ENCODE results near the gene SYCP1.
"Not testable (repeated sequence)": the region's sequence is repeated elsewhere in the genome, so short reads cannot be mapped to it uniquely, and the experiment has no call there.

SYCP1 gene

GRCh38 chr1:114844270-114844669 lies 10.4 kb upstream of the SYCP1 start:
- FAIRE-seq (no peak), DNase-seq (ENCODE audit: insufficient read length, low spot score) (no peak)
- TF ChIP-seq POLR2AphosphoS5 (IDR thresholded peaks at IDR 0.05; ENCODE audit: low read depth, low read length) = no peak
- TF ChIP-seq POLR2A (IDR thresholded peaks at IDR 0.05; ENCODE audit: low read depth, low read length) = no peak
- TF ChIP-seq TAF1 (IDR thresholded peaks at IDR 0.05; ENCODE audit: low read depth, low read length) = no peak
- TF ChIP-seq PAX5 (IDR thresholded peaks at IDR 0.05; ENCODE audit: insufficient read depth, low read length, severe bottlenecking) = no peak
- TF ChIP-seq POU2F2 (IDR thresholded peaks at IDR 0.05; ENCODE audit: low read depth, low read length) = no peak
- no peak for TF ChIP-seq SPI1 (IDR thresholded peaks at IDR 0.05; ENCODE audit: low read depth, low read length)

- DNase-seq (ENCODE audit: insufficient read length, low spot score) = no peak
- TF ChIP-seq PAX5 (IDR thresholded peaks at IDR 0.05; ENCODE audit: insufficient read depth, low read length, severe bottlenecking) = no peak
- no peak for TF ChIP-seq TAF1 (IDR thresholded peaks at IDR 0.05; ENCODE audit: low read depth, low read length)
- no peak for TF ChIP-seq POU2F2 (IDR thresholded peaks at IDR 0.05; ENCODE audit: low read depth, low read length)
- no peak for TF ChIP-seq POLR2A (IDR thresholded peaks at IDR 0.05; ENCODE audit: low read depth, low read length)
- no peak for FAIRE-seq
These were observed 1.1 kb upstream of the SYCP1 start for GRCh38 chr1:114853584-114853983.

GRCh38 chr1:114861384-114861783 lies 6.7 kb downstream of the SYCP1 start:
- TF ChIP-seq POLR2AphosphoS5 (IDR thresholded peaks at IDR 0.05; ENCODE audit: low read depth, low read length) (no peak), POLR2A (IDR thresholded peaks at IDR 0.05; ENCODE audit: low read depth, low read length) (no peak), PAX5 (IDR thresholded peaks at IDR 0.05; ENCODE audit: insufficient read depth, low read length, severe bottlenecking) (no peak), TAF1 (IDR thresholded peaks at IDR 0.05; ENCODE audit: low read depth, low read length) (no peak), SPI1 (IDR thresholded peaks at IDR 0.05; ENCODE audit: low read depth, low read length) (no peak), POU2F2 (IDR thresholded peaks at IDR 0.05; ENCODE audit: low read depth, low read length) (no peak)
- DNase-seq (ENCODE audit: insufficient read length, low spot score) = no peak

GRCh38 chr1:114892194-114892918 lies 37.7 kb downstream of the SYCP1 start:
- TF ChIP-seq POLR2A (IDR thresholded peaks at IDR 0.05; ENCODE audit: low read depth, low read length) = no peak
- no peak for FAIRE-seq

More at GRCh38 chr1:114861384-114861783, 6.7 kb downstream of the SYCP1 start:
- FAIRE-seq = no peak

GRCh38 chr1:114896795-114897194 lies 42.1 kb downstream of the SYCP1 start:
- no peak for TF ChIP-seq PAX5 (IDR thresholded peaks at IDR 0.05; ENCODE audit: insufficient read depth, low read length, severe bottlenecking)
- no peak for FAIRE-seq
- DNase-seq (ENCODE audit: insufficient read length, low spot score) = no peak

More at GRCh38 chr1:114892194-114892918, 37.7 kb downstream of the SYCP1 start:
- no peak for DNase-seq (ENCODE audit: insufficient read length, low spot score)

GRCh38 chr1:114901814-114902213 lies 47.2 kb downstream of the SYCP1 start:
- FAIRE-seq (no peak), DNase-seq (ENCODE audit: insufficient read length, low spot score) (no peak)
- TF ChIP-seq POU2F2 (IDR thresholded peaks at IDR 0.05; ENCODE audit: low read depth, low read length) (no peak), TAF1 (IDR thresholded peaks at IDR 0.05; ENCODE audit: low read depth, low read length) (no peak), PAX5 (IDR thresholded peaks at IDR 0.05; ENCODE audit: insufficient read depth, low read length, severe bottlenecking) (no peak), POLR2A (IDR thresholded peaks at IDR 0.05; ENCODE audit: low read depth, low read length) (no peak)

GRCh38 chr1:114902343-114902742 lies 47.7 kb downstream of the SYCP1 start:
- DNase-seq (ENCODE audit: insufficient read length, low spot score) (no peak), FAIRE-seq (no peak)
- no peak for TF ChIP-seq TAF1 (IDR thresholded peaks at IDR 0.05; ENCODE audit: low read depth, low read length)
- TF ChIP-seq POU2F2 (IDR thresholded peaks at IDR 0.05; ENCODE audit: low read depth, low read length) = no peak
- TF ChIP-seq PAX5 (IDR thresholded peaks at IDR 0.05; ENCODE audit: insufficient read depth, low read length, severe bottlenecking) = no peak

GRCh38 chr1:114903480-114903879 lies 48.8 kb downstream of the SYCP1 start:
- TF ChIP-seq SPI1 (IDR thresholded peaks at IDR 0.05; ENCODE audit: low read depth, low read length) = no peak
- TF ChIP-seq TAF1 (IDR thresholded peaks at IDR 0.05; ENCODE audit: low read depth, low read length) = no peak
- no peak for DNase-seq (ENCODE audit: insufficient read length, low spot score)
- FAIRE-seq = no peak

GRCh38 chr1:114915720-114916119 lies 61.1 kb downstream of the SYCP1 start:
- FAIRE-seq; DNase-seq (ENCODE audit: insufficient read length, low spot score): not testable (repeated sequence)

- FAIRE-seq = no peak
- no peak for DNase-seq (ENCODE audit: insufficient read length, low spot score)
- no peak for TF ChIP-seq POLR2A (IDR thresholded peaks at IDR 0.05; ENCODE audit: low read depth, low read length)
- TF ChIP-seq TAF1 (IDR thresholded peaks at IDR 0.05; ENCODE audit: low read depth, low read length) = no peak
- no peak for TF ChIP-seq POLR2AphosphoS5 (IDR thresholded peaks at IDR 0.05; ENCODE audit: low read depth, low read length)
- no peak for TF ChIP-seq PAX5 (IDR thresholded peaks at IDR 0.05; ENCODE audit: insufficient read depth, low read length, severe bottlenecking)
- no peak for TF ChIP-seq POU2F2 (IDR thresholded peaks at IDR 0.05; ENCODE audit: low read depth, low read length)
- no peak for TF ChIP-seq SPI1 (IDR thresholded peaks at IDR 0.05; ENCODE audit: low read depth, low read length)
These were observed 71.9 kb downstream of the SYCP1 start for GRCh38 chr1:114926607-114927006.

GRCh38 chr1:114927401-114927800 lies 72.7 kb downstream of the SYCP1 start:
- no peak for FAIRE-seq
- no peak for DNase-seq (ENCODE audit: insufficient read length, low spot score)
- no peak for TF ChIP-seq POLR2A (IDR thresholded peaks at IDR 0.05; ENCODE audit: low read depth, low read length)
- TF ChIP-seq POLR2AphosphoS5 (IDR thresholded peaks at IDR 0.05; ENCODE audit: low read depth, low read length) = no peak
- no peak for TF ChIP-seq POU2F2 (IDR thresholded peaks at IDR 0.05; ENCODE audit: low read depth, low read length)
- TF ChIP-seq PAX5 (IDR thresholded peaks at IDR 0.05; ENCODE audit: insufficient read depth, low read length, severe bottlenecking) = no peak
- TF ChIP-seq TAF1 (IDR thresholded peaks at IDR 0.05; ENCODE audit: low read depth, low read length) = no peak
- no peak for TF ChIP-seq SPI1 (IDR thresholded peaks at IDR 0.05; ENCODE audit: low read depth, low read length)
